T-helper 17 cell (primary cell): ENCODE measurements around the gene BAX. TPM values are rescaled to one million over a fixed set of nuclear protein-coding genes. Genes with fewer than 3 reads are reported as not detected.

Source experiments
- ATAC-seq: fragments of 150-1000 bp; cut with Tn5 transposase; 2 replicates; pipeline ENCODE4 v1.10.0; 2021; ENCODE audit warnings: mild to moderate bottlenecking, moderate library complexity
- DNase-seq, 3 donors: peaks; one replicate each; pipeline versions ENCODE4 v3.0.0 to v3.0.0-alpha.2; 2020 to 2021
- H3K9me3 ChIP-seq: one replicate; pipeline ENCODE4 v1.7.0; 2013; ENCODE audit warnings: low read length, mild to moderate bottlenecking; ENCODE audit not compliant: control insufficient read depth, poor library complexity, severe bottlenecking
- H3K27ac Mint-ChIP-seq: one replicate; pipeline ENCODE4 v1.8.0; 2022; ENCODE audit warnings: mild to moderate bottlenecking, moderate library complexity, mixed read lengths
- H3K27me3 Mint-ChIP-seq: one replicate; pipeline ENCODE4 v1.8.0; 2022; ENCODE audit warnings: mixed read lengths
- H3K36me3 Mint-ChIP-seq: one replicate; pipeline ENCODE4 v1.8.0; 2022; ENCODE audit warnings: low read depth, mixed read lengths
- H3K4me1 Mint-ChIP-seq: one replicate; pipeline ENCODE4 v1.8.0; 2022; ENCODE audit warnings: mild to moderate bottlenecking, mixed read lengths
- H3K4me3 Mint-ChIP-seq: one replicate; pipeline ENCODE4 v1.8.0; 2022; ENCODE audit warnings: mild to moderate bottlenecking, moderate library complexity, mixed read lengths
- total RNA-seq, 4 donors: library from RNA in 2 of 4; stranded (reverse) in 2 of 4; gene quantifications; one replicate each; pipeline ENCODE4 v1.2.3 and lab custom pipeline; 2022 to 2026

BAX gene
- total RNA-seq, 2 donors from 2014 or later: 89.2 to 104 TPM

DNA sequence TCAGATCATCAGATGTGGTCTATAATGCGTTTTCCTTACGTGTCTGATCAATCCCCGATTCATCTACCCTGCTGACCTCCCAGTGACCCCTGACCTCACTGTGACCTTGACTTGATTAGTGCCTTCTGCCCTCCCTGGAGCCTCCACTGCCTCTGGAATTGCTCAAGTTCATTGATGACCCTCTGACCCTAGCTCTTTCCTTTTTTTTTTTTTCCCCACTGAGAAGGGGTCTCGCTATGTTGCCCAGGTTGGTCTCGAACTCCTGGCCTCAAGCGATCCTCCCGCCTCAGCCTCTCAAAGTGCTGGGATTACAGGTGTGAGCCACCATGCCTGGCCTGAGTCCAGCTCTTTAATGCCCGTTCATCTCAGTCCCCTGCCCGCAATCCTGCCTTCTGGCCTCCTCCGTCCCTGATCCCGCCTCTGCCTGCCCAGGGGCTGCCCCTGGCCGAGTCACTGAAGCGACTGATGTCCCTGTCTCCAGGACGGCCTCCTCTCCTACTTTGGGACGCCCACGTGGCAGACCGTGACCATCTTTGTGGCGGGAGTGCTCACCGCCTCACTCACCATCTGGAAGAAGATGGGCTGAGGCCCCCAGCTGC lies 6.5 kb downstream of the BAX start:
- Mint-ChIP-seq H3K27ac (peak overlapping the region; percentile 99), H3K36me3 (peaks cover 2% of the 10 kb centered on the region), H3K4me3 (peak overlapping the region; percentile 73), H3K27me3 (no peaks in the 10 kb centered on the region), H3K4me1 (peaks cover 54% of the 10 kb centered on the region)
- H3K9me3 ChIP-seq: no peaks in the 10 kb centered on the region
- DNase-seq (no peak), ATAC-seq (no peak)

DNA sequence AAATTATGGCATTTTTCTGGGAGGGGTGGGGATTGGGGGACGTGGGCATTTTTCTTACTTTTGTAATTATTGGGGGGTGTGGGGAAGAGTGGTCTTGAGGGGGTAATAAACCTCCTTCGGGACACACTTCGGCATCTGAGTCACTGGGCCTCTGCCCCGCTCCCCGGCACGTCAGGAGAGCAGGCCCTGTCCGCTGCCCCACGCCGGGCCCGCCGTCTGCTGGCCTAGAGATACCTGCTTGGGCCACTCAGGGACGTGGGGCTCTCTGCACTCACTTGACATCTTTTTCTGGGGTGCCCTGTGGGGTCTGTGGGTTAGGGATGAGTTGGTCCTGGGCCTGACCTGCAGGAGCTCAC lies 7.0 kb downstream of the BAX start:
- no peaks in the 10 kb centered on the region for H3K9me3 ChIP-seq
- no peak for DNase-seq
- Mint-ChIP-seq H3K4me3 (peak overlapping the region; percentile 63), H3K27me3 (no peaks in the 10 kb centered on the region), H3K36me3 (peaks cover 2% of the 10 kb centered on the region), H3K4me1 (peaks cover 55% of the 10 kb centered on the region), H3K27ac (peak overlapping the region; percentile 99)
- no peak for ATAC-seq

DNA sequence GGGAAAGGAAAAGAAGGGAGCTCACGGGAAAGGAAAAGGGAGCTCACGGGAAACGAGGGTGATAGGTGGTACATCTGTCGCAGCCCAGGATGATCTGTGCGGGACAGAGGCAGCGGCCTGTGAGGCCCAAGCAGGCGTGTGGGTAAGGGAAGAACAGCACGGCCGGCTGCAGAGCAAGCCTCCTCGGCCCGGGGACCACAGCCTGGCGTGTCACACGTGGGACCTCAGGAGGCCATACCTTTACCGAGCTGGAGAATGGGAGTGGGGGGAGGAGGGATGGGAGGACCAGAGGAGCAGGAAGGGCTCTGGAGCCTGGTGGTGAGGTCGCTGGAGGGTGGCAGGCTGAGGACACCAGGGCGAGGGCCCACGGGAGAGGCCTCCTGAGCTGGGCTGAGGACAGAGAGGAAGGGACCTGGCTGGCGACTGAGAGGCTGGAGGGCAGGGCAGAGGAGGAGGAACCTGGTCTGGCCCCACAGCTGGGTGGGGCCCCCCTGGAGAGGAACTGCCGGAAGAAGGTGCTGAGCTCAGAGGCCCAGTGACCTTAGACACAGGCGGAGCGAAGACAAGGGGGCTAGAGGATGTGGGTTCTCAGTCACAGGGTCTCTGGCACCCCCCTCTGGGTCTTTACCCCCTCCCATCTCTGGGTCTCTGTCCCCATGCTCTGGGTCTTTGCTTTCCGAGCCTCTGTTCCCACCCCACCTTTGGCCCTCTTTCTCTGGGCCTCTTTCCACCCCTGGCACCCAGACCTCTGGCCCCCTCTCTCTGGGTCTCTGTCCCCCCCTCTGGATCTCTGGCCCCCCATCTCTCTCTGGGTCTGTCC lies 7.6 kb downstream of the BAX start:
- Mint-ChIP-seq H3K27ac (peak overlapping the region; percentile 99), H3K4me1 (peaks cover 51% of the 10 kb centered on the region), H3K27me3 (no peaks in the 10 kb centered on the region), H3K4me3 (peak overlapping the region; percentile 63), H3K36me3 (no peaks in the 10 kb centered on the region)
- no peak for DNase-seq
- no peaks in the 10 kb centered on the region for H3K9me3 ChIP-seq
- ATAC-seq: no peak

DNA sequence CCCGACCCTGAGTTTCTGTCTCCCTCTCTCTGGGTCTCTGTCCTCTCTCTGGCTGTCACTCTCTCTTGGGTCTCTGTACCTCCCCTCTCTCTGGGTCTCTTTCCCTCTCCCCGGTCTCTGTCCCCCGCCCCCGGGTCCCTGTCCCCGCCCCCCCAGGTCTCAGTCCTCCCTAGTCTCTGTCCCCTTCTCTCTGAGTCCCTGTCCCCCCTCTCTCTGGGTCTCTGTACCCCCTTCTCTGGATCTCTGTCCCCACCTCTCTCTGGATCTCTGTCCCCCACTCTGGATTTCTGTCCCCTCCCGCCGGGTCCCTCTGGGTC lies 8.1 kb downstream of the BAX start:
- H3K27ac Mint-ChIP-seq: peak overlapping the region; percentile 99
- ATAC-seq (no peak), DNase-seq (no peak)
- peaks cover 51% of the 10 kb centered on the region for H3K4me1 Mint-ChIP-seq
- peak overlapping the region; percentile 63 for H3K4me3 Mint-ChIP-seq
- no peaks in the 10 kb centered on the region for H3K9me3 ChIP-seq
- no peaks in the 10 kb centered on the region for H3K27me3 Mint-ChIP-seq
- no peaks in the 10 kb centered on the region for H3K36me3 Mint-ChIP-seq

DNA sequence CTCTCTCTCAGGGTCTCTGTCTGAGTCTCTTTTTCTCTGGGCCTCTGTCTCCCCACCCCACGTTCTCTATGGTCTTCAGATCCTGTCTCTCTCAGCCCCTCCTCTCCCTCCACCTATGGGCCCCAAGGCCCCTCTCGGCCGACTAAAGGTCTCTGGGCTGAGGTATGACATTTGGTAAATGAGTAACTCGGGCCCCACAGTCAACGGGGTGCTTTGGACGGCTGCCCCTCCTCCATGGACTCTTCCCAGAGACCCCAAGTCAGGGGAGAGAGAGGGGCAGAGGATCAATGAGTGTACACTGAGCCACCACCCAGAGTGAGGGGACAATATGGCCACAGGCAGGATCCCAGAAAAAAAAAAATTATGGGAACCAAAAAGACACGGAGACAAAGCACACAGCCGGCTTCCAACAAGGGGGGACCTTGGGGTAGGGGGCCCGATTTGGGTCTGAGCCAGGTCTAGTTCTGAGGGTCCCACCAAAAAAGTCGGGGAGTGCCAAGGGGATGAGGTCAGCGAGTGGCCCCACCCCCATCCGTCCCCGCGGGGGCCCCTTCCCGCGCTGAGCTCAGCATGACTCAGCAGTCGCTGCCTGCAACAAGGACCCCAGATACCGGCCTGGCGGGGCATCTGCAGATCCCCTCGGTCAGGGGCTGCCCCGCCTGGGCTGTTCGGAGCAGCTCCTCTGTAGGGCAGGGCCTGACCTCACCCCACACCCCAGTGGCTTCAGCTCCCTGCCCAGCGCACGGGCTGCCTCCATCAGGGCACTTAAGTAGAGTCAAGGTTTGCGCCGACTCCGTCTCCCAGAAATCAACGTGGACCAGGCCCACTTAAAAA lies 8.9 kb downstream of the BAX start:
- Mint-ChIP-seq H3K4me1 (peaks cover 55% of the 10 kb centered on the region), H3K27ac (peak overlapping the region; percentile 99), H3K27me3 (no peaks in the 10 kb centered on the region), H3K36me3 (peaks cover 2% of the 10 kb centered on the region), H3K4me3 (peak overlapping the region; percentile 99)
- H3K9me3 ChIP-seq: no peaks in the 10 kb centered on the region
- DNase-seq (peak in 2 of 3 donors; percentile 39 to 41), ATAC-seq (no peak)

DNA sequence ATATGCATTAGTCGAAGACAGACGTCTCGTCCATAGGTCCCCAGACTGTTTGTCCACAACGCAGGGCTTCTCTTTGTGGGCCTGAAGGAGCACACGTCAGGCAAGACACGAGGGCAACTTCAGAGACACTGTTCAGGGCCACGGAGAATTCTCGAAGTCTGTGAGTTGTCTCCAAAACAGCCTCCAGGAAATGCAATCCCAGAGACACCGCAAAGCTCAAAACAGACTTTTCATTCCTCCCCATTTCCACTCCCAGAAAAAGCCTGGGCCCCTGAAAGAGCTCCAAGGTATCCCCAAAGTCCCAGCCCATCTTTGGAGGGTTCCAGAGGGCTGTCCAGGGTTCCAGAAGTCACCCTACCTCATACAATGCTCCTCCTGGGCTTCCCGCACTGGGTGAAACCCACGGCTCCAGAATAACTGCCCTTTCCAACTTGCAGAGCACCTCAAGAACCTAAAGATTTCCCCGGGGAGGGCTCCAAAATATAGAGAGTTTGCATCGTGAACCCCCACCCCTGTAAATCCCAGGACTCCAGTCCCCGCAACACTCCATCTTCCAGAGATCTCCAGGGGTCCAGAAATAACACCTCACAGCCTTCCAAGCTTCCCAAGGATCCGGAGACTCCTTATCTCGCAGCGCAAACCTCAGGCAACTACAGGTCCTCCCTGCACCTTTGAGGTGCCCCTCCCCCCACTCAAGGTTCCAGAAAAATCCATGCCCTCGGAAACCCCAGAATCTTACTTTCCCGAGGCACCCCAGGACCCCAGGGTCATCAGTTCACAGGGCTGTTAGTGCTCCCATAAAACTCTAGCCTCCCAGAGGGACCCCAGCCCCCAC lies 9.7 kb downstream of the BAX start:
- H3K4me1 Mint-ChIP-seq: peaks cover 53% of the 10 kb centered on the region
- H3K36me3 Mint-ChIP-seq: peaks cover 4% of the 10 kb centered on the region
- DNase-seq: no peak
- H3K27ac Mint-ChIP-seq: peak overlapping the region; percentile 99
- no peak for ATAC-seq
- peak overlapping the region; percentile 99 for H3K4me3 Mint-ChIP-seq
- H3K9me3 ChIP-seq: no peaks in the 10 kb centered on the region
- H3K27me3 Mint-ChIP-seq: no peaks in the 10 kb centered on the region

DNA sequence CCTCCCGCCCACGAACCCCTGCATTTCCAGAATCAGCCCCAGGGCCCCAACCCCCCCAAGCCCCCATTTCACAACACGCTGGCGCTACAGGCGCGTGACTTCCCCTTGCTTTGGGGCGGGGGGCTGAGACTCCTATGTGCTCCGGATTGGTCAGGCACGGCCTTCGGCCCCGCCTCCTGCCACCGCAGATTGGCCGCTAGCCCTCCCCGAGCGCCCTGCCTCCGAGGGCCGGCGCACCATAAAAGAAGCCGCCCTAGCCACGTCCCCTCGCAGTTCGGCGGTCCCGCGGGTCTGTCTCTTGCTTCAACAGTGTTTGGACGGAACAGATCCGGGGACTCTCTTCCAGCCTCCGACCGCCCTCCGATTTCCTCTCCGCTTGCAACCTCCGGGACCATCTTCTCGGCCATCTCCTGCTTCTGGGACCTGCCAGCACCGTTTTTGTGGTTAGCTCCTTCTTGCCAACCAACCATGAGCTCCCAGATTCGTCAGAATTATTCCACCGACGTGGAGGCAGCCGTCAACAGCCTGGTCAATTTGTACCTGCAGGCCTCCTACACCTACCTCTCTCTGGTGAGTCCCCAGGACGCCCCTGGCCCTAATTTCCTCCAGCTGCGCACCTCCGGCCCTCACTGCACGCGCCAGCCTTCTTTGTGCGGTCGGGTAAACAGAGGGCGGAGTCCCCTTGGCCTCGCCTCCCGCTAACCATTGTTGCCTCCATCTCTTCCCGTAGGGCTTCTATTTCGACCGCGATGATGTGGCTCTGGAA lies 10.5 kb downstream of the BAX start, which contains the start of gene FTL:
TSS of gene FTL (plus strand) at position 270 of the 766 bp plus-strand sequence. CDS start at position 469, 199 bp downstream.
- Mint-ChIP-seq H3K36me3 (peaks cover 4% of the 10 kb centered on the region), H3K27ac (peak within 1 kb of the TSS; percentile 99), H3K4me3 (peak within 1 kb of the TSS; percentile 99), H3K4me1 (peaks cover 53% of the 10 kb centered on the region), H3K27me3 (no peaks in the 10 kb centered on the region)
- DNase-seq (peak; percentile 72 to 77 (median 73)), ATAC-seq (peak; percentile 79)
- H3K9me3 ChIP-seq: no peaks in the 10 kb centered on the region

DNA sequence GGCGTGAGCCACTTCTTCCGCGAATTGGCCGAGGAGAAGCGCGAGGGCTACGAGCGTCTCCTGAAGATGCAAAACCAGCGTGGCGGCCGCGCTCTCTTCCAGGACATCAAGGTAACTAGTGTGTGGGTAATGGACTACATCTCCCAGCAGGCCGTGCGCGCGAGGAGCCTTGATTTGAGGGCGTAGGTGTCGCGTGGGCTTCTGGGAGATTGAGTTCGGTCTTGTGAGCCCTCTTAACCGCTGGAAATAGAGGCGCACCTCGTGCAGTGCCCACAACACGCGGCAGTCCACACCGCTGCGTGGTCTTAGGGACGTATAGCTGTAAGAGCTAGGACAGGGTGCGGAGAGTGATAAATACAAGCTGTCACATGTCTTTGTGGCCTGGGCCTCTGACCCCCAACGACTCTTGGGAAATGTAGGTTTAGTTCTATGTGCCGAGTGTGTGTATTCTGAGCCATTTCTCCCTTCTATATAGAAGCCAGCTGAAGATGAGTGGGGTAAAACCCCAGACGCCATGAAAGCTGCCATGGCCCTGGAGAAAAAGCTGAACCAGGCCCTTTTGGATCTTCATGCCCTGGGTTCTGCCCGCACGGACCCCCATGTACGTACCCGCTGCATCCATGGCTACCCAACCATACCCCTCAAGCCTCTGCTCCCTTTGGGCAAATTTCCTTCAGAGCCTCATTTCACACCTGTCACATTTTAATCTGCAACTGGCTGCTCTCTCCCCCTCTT lies 11.3 kb downstream of the BAX start:
- ATAC-seq (peak; percentile 84), DNase-seq (peak; percentile 71 to 80 (median 78))
- peaks cover 4% of the 10 kb centered on the region for H3K36me3 Mint-ChIP-seq
- H3K4me3 Mint-ChIP-seq: peak overlapping the region; percentile 99
- no peaks in the 10 kb centered on the region for H3K9me3 ChIP-seq
- H3K4me1 Mint-ChIP-seq: peaks cover 56% of the 10 kb centered on the region
- peak overlapping the region; percentile 99 for H3K27ac Mint-ChIP-seq
- H3K27me3 Mint-ChIP-seq: no peaks in the 10 kb centered on the region

DNA sequence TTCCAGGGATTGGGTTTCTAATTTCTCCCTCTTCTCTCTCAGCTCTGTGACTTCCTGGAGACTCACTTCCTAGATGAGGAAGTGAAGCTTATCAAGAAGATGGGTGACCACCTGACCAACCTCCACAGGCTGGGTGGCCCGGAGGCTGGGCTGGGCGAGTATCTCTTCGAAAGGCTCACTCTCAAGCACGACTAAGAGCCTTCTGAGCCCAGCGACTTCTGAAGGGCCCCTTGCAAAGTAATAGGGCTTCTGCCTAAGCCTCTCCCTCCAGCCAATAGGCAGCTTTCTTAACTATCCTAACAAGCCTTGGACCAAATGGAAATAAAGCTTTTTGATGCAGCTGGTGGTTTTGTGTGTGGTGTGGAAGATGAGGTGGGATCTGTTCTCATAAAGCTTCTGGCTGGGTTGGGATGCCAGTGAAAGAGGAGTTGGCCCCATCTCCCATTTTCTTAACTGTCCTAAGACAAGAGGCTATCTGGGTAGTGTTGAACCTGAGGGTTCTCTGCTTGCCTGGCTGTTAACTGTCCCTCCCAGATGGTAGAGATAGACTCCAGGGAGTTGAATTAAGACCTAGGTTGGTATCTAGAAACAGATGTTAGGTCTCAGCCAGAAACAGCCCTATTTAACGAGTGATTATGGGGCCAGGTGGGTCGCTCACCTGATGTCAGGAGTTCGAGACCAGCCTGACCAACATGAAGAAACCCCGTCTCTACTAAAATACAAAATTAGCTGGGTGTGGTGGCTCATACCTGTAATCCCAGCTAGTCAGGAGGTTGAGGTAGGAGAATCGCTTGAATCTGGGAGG lies 12.1 kb downstream of the BAX start:
- H3K9me3 ChIP-seq: no peaks in the 10 kb centered on the region
- no peak for ATAC-seq
- Mint-ChIP-seq H3K4me3 (peak overlapping the region; percentile 99), H3K36me3 (peaks cover 4% of the 10 kb centered on the region), H3K27ac (no peak overlapping the region), H3K4me1 (peaks cover 53% of the 10 kb centered on the region), H3K27me3 (no peaks in the 10 kb centered on the region)
- DNase-seq: no peak

DNA sequence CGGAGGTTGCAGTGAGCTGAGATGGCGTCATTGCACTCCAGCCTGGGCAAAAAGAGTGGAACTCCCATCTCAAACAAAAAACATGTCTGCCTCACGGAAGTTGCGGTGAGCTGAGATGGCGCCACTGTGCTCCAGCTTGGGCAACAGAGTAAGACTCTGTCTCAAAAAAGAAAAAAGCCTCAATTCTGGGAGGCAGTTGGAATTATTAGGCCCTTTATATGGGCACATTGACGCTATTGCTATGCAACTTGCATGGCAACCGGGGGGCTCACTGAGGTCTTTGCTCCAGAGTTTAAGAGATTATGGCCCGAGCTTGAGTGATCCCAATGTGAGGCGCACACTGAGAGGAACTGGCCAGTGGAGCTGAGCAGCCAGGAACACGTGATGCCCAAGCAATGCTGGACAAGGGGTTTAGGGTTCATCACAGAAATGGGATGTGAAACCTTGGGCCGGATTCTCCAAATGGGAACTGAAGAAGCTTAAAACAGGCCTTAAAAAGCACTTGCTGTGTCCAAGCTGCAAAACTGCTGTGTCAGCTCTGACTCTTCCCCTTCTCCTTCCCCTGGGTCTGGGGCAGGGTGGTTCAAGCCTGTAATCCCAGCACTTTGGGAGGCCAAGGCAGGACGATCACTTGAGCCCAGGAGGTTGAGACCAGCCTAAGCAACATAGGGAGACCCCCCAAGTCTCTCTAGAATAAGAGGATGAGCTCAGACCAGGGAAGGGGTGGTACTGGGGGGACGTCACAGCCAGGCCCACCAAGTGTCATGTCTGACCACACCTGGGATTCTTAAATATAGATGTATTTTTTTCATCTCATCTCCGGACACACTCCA lies 12.9 kb downstream of the BAX start:
- DNase-seq: no peak
- H3K4me3 Mint-ChIP-seq: peak overlapping the region; percentile 99

More for the DNA sequence above, 12.9 kb downstream of the BAX start:
- no peaks in the 10 kb centered on the region for H3K9me3 ChIP-seq
- Mint-ChIP-seq H3K36me3 (peaks cover 4% of the 10 kb centered on the region), H3K4me1 (peaks cover 45% of the 10 kb centered on the region), H3K27me3 (no peaks in the 10 kb centered on the region), H3K27ac (no peak overlapping the region)
- no peak for ATAC-seq
